NCI-H128 (cell line): Measurements from ENCODE around the gene TP53AIP1.

Source experiments
- DNase-seq: peaks from one replicate; lab custom pipeline; 2025; ENCODE audit not compliant: unreplicated experiment; lab: John Stamatoyannopoulos, UW

TP53AIP1 gene

DNA sequence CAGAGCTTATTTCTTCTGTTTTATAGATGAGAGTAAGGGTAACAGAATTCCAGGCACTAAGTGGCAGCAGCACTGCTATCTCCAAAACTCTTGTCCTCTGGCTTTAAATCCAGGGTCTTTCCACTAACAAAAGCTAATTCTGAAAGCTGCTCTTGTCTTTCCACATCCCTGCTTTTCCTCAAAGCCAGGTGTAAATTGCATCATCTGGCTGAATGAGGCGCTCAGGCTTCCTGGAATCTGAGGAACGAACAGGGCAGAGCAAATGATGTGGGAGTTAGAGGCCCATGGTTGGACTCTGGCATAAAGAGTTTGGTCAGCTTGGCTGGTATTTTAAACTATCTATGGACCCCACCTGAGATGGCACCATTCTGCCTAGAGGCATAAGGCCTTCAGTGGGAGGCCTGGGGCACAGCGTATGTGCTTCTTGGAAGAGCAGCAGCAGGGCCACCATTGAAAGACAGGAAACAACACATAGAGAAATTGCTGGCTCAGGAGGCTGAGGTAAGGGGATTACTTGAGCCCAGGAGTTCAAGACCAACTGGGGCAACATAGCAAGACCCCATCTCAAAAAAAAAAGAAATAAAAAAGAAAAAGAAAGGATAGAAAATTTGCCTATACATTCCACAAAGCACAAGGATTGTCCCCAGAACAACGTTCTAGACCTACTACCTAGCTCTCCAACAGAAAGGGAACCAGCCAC, 49.7 kb downstream of the TP53AIP1 start:
- DNase-seq, result no peak

- no peak for DNase-seq
Observed at GRCh38 chr11:128891913-128892398, 50.7 kb downstream of the TP53AIP1 start.

DNA sequence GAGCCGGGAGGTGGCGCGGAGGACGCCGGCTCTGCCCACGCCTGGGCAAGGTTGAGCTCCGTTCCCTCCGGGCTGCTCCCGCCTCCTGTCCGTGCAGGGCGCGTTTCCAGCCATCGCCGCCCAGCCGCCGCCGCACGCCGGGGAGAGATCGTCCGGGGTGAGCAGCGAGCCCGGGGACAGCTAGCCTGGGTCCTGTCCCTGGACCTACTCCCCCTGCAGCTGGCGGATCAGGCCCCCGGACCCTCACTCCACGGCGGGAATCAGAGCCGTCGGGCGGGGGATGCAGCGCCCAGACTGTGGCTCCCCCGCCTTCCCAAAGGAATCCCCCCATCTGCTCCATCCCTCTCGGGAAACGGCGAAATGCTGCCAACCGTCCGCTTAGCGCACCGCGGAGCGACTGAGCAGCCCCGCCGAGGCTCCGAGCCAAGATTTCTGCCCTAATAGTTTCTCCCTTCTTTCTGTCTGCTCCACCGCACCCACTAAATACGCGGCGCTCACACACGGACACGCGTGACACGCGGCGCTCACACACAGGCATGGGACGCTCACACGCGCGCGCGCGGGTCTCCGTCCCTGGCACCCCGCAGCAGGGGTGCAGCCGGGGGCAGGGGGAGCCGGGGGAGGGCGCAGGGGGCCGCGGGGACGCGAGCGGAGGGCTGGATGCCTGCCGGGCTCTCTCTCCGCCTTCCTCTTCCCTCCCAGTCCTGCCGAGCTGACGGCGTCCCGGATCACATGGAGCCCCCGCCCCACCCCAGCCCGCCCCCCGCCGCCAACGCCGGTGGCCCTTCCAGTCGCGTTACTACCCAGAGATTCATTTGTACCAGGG, 51.9 kb downstream of the TP53AIP1 start, which contains the start of gene KCNJ5:
KCNJ5 (plus strand) TSS at position 814 of the 826 bp plus-strand sequence. CDS start 19,918 bp downstream, outside the sequence.
- no peak for DNase-seq

- no peak for DNase-seq
Observed at GRCh38 chr11:128890216-128890542, 52.5 kb downstream of the TP53AIP1 start.

DNA sequence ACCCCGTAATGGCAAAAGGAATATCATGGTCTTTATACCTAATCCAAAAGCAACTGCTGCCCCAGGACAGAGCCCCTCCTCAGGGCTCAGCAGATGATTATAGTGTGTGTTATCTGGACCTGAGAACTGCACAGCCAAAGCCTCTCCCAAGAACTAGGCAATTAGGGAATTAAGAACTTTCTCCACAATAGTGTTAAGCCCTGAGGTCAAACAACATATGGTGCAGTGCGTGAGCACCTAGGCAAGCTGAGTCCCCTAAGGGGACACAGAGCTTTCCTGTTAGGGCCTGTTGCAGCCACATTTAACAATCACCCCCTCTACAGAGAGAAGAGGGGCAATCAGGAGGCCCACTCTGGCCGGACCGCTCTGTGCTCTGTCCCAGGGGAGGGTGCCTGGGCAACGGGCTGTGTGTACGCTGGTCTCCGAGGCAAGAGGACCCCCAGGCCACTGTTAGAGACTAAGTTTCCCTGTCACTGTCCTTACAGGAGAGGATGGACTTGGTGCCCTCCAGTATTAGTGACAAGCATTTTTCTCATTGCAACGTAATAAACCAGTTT, 52.9 kb downstream of the TP53AIP1 start:
- DNase-seq, result no peak

DNA sequence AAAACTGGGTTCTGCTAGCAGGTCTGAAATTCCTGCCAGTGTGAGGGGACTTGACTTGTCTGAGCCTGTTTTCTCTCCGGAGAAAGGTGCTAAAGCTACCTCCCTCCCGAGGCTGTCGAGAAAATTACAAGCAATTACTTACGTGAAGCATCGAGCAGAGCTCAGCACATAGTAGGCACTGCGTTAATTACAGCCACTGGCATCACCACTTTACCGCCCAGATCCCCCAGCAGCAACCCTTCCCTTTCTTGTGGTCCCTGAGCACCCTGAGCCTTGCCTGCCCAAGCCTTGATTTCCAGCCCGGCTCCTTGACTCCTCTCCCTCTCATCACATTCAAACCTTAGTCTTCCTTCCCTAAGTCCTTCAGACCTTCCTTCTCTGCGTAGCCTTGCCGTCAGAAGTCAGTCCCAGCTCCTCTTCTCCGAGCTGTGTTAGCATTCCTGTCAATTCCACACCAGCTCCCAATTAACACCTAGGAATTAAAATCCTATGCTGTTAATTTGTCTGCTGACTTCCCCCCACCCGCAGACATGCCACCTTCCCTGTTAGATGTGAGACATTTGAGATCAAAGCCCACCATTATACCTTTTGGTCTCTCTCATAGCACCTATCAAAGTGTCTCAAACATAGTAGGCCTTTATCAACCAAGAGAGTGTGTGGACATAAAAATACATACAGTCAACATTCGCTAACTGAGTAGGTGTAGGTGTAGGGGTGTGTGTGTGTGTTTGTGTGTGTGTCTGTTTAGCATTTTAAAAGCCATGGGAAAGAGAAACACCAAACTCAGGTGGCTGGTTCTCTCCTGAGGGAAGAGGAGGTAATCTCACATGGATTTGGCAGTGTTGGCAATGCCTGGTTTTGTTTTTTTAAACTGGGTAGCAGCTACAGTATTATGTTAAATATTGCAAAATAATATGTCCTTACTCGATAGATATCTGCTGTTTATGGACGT, 54.4 kb downstream of the TP53AIP1 start:
- no peak for DNase-seq

DNA sequence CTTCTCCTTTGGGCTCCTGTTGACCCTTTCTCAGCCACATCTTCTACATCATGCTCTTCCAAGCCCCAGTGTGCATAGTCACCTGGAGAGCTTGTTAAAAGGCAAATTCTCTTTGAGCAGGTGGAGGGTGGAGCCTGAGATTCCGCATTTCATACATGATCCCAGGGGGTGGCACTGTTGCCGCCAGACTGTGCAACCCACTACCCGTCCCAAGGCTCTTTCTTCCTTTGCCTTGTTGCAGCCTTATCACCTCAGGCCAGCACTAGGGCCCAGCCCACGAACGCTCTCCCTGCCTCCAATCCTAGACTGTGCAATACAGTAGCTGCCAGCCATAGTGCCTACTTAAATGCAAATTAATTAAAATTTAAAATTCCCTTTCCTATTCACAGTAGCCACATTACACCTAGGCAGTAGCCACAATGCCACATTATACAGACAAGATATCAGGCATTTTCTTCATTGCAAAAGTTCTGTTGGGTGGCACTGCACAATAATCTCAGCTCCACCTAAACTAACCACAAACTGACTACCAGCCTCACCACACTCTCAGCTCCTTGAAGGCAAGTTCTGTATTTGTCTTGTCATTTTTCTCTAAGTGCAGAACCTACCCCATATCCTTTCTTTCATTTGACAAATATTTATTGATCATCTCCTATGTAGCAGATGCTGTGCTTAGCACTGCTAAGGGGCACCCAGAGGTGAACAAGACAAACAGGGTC, 56.1 kb downstream of the TP53AIP1 start:
- no peak for DNase-seq
